Astrocyte (in vitro differentiated cells and primary cell): ENCODE data around the gene CADM4. TPM values are rescaled to one million over a fixed set of nuclear protein-coding genes. Genes with fewer than 3 reads are reported as not detected.

Experiments
- DNase-seq: peaks from one replicate; pipeline ENCODE4 v3.0.0-alpha.2; 2010; ENCODE audit warnings: low read depth
- FAIRE-seq: peaks from 2 replicates; lab custom pipeline; 2011; peaks lifted over from hg19 to GRCh38; lab: Jason Lieb, UNC
- H2AFZ ChIP-seq: 2 replicates; pipeline ENCODE4 v1.6.0; 2012; ENCODE audit warnings: low read depth, low read length, inconsistent platforms
- H3K27ac ChIP-seq: 2 replicates; pipeline ENCODE4 v1.5.1; 2011; ENCODE audit warnings: low read depth, low read length, inconsistent platforms
- H3K27me3 ChIP-seq: 2 replicates; pipeline ENCODE4 v1.6.0; 2011; ENCODE audit warnings: low read length, inconsistent platforms; ENCODE audit not compliant: insufficient read depth
- H3K36me3 ChIP-seq: 2 replicates; pipeline ENCODE4 v1.5.1; 2011; ENCODE audit warnings: low read length, inconsistent platforms; ENCODE audit not compliant: insufficient read depth
- H3K4me1 ChIP-seq: 2 replicates; pipeline ENCODE4 v1.5.1; 2011; ENCODE audit warnings: low read length, inconsistent platforms; ENCODE audit not compliant: insufficient read depth
- H3K4me2 ChIP-seq: 2 replicates; pipeline ENCODE4 v1.6.0; 2012; ENCODE audit warnings: low read length, inconsistent platforms
- H3K4me3 ChIP-seq: 2 replicates; pipeline ENCODE4 v1.5.1; 2011; ENCODE audit warnings: low read depth, mild to moderate bottlenecking, low read length, inconsistent platforms; ENCODE audit not compliant: insufficient read depth
- H3K79me2 ChIP-seq: 2 replicates; pipeline ENCODE4 v1.6.0; 2012; ENCODE audit warnings: mild to moderate bottlenecking, low read length, inconsistent platforms; ENCODE audit not compliant: insufficient read depth
- H3K9ac ChIP-seq: 2 replicates; pipeline ENCODE4 v1.6.0; 2012; ENCODE audit warnings: mild to moderate bottlenecking, low read length, inconsistent platforms
- H3K9me3 ChIP-seq: 2 replicates; pipeline ENCODE4 v1.5.1; 2012; ENCODE audit warnings: low read depth, mild to moderate bottlenecking, low read length, inconsistent platforms; ENCODE audit not compliant: insufficient read depth
- H4K20me1 ChIP-seq: 2 replicates; pipeline ENCODE4 v1.6.0; 2012; ENCODE audit warnings: low read length, inconsistent platforms; ENCODE audit not compliant: insufficient read depth
- H3K27ac Mint-ChIP-seq: one replicate; pipeline ENCODE4 v1.8.0; 2021; ENCODE audit warnings: mild to moderate bottlenecking, mixed read lengths; ENCODE audit not compliant: unreplicated experiment
- H3K27me3 Mint-ChIP-seq: one replicate; pipeline ENCODE4 v1.8.0; 2021; ENCODE audit warnings: low read depth, mixed read lengths; ENCODE audit not compliant: unreplicated experiment
- H3K36me3 Mint-ChIP-seq: one replicate; pipeline ENCODE4 v1.8.0; 2021; ENCODE audit warnings: low read depth, mixed read lengths; ENCODE audit not compliant: unreplicated experiment
- H3K4me1 Mint-ChIP-seq: one replicate; pipeline ENCODE4 v1.8.0; 2021; ENCODE audit warnings: low read depth, mixed read lengths; ENCODE audit not compliant: unreplicated experiment
- H3K4me3 Mint-ChIP-seq: one replicate; pipeline ENCODE4 v1.8.0; 2021; ENCODE audit warnings: mild to moderate bottlenecking, moderate library complexity, mixed read lengths; ENCODE audit not compliant: unreplicated experiment
- H3K9me3 Mint-ChIP-seq: one replicate; pipeline ENCODE4 v1.8.0; 2021; ENCODE audit warnings: mild to moderate bottlenecking, mixed read lengths; ENCODE audit not compliant: unreplicated experiment
- CTCF ChIP-seq: IDR thresholded peaks from 2 replicates; pipeline ENCODE4 v1.5.1; 2011; ENCODE audit warnings: low read depth, mild to moderate bottlenecking, inconsistent platforms, low read length, moderate library complexity; ENCODE audit not compliant: insufficient read depth
- EZH2 ChIP-seq: IDR thresholded peaks from 2 replicates; pipeline ENCODE4 v1.6.1; 2012; ENCODE audit warnings: mild to moderate bottlenecking, low read length, inconsistent platforms; ENCODE audit not compliant: insufficient read depth
- total RNA-seq: library from RNA; stranded (reverse); gene quantifications from 2 replicates; pipeline ENCODE4 v1.2.1, GENCODE V29; 2021

The CADM4 gene
- total RNA-seq, 1 donor from 2014 or later, result 52.1 TPM

- TF ChIP-seq CTCF (no peak), EZH2 (no peak)
- no peak overlapping the region for H3K4me3 Mint-ChIP-seq
- Histone ChIP-seq H3K79me2 (peaks cover 10% of the 10 kb centered on the region), H3K4me3 (no peak overlapping the region), H3K27me3 (no peaks in the 10 kb centered on the region), H3K36me3 (no peaks in the 10 kb centered on the region), H3K27ac (no peak overlapping the region), H2AFZ (no peak overlapping the region), H3K4me1 (peaks cover 7% of the 10 kb centered on the region), H4K20me1 (no peaks in the 10 kb centered on the region), H3K4me2 (no peak overlapping the region), H3K9me3 (no peaks in the 10 kb centered on the region), H3K9ac (no peak overlapping the region)
- H3K36me3 Mint-ChIP-seq, result peaks cover 1% of the 10 kb centered on the region
- peaks cover 4% of the 10 kb centered on the region for H3K4me1 Mint-ChIP-seq
- no peak overlapping the region for H3K27ac Mint-ChIP-seq
- no peaks in the 10 kb centered on the region for H3K9me3 Mint-ChIP-seq
- FAIRE-seq, result no peak
- no peak for DNase-seq
- no peaks in the 10 kb centered on the region for H3K27me3 Mint-ChIP-seq
Observed at GRCh38 chr19:43623889-43624670, 15.6 kb downstream of the CADM4 start.

- H3K27ac Mint-ChIP-seq, result no peak overlapping the region
- H3K4me1 Mint-ChIP-seq, result peaks cover 4% of the 10 kb centered on the region
- Histone ChIP-seq H3K4me3 (no peak overlapping the region), H3K4me1 (peaks cover 16% of the 10 kb centered on the region), H3K27me3 (no peaks in the 10 kb centered on the region), H3K9ac (no peak overlapping the region), H3K9me3 (no peaks in the 10 kb centered on the region), H3K27ac (no peak overlapping the region), H2AFZ (no peak overlapping the region), H4K20me1 (no peaks in the 10 kb centered on the region), H3K4me2 (no peak overlapping the region), H3K79me2 (peaks cover 20% of the 10 kb centered on the region), H3K36me3 (no peaks in the 10 kb centered on the region)
- H3K4me3 Mint-ChIP-seq, result no peak overlapping the region
- no peak for FAIRE-seq
- H3K9me3 Mint-ChIP-seq, result no peaks in the 10 kb centered on the region
- TF ChIP-seq CTCF (no peak), EZH2 (no peak)
- no peaks in the 10 kb centered on the region for H3K27me3 Mint-ChIP-seq
- H3K36me3 Mint-ChIP-seq, result peaks cover 1% of the 10 kb centered on the region
- no peak for DNase-seq
Observed at GRCh38 chr19:43622956-43623355, 16.7 kb downstream of the CADM4 start.

GRCh38 chr19:43622070-43622469 is 17.6 kb downstream of the CADM4 start:
- H3K9ac ChIP-seq, result no peak overlapping the region
- peaks cover 4% of the 10 kb centered on the region for H3K4me1 Mint-ChIP-seq
- no peaks in the 10 kb centered on the region for H3K27me3 ChIP-seq
- no peaks in the 10 kb centered on the region for H3K9me3 ChIP-seq
- no peaks in the 10 kb centered on the region for H3K9me3 Mint-ChIP-seq
- DNase-seq (no peak), FAIRE-seq (no peak)
- no peak overlapping the region for H3K27ac Mint-ChIP-seq
- peaks cover 4% of the 10 kb centered on the region for H4K20me1 ChIP-seq
- no peak overlapping the region for H3K4me3 Mint-ChIP-seq
- no peak overlapping the region for H3K4me2 ChIP-seq
- H3K27me3 Mint-ChIP-seq, result no peaks in the 10 kb centered on the region
- H3K27ac ChIP-seq, result no peak overlapping the region
- peaks cover 16% of the 10 kb centered on the region for H3K4me1 ChIP-seq
- no peaks in the 10 kb centered on the region for H3K36me3 ChIP-seq
- H3K36me3 Mint-ChIP-seq, result peaks cover 1% of the 10 kb centered on the region
- no peak overlapping the region for H3K4me3 ChIP-seq
- H2AFZ ChIP-seq, result no peak overlapping the region
- H3K79me2 ChIP-seq, result peaks cover 27% of the 10 kb centered on the region
- TF ChIP-seq EZH2 (no peak), CTCF (no peak)
